NCI-H2107 treated with DMSO at 0.1 percent for 48 hours (cell line): ENCODE measurements around the gene ACAN.

Experiments used
- DNase-seq: peaks from one replicate; lab custom pipeline; 2025; ENCODE audit not compliant: unreplicated experiment; lab: John Stamatoyannopoulos, UW

Gene ACAN

DNA sequence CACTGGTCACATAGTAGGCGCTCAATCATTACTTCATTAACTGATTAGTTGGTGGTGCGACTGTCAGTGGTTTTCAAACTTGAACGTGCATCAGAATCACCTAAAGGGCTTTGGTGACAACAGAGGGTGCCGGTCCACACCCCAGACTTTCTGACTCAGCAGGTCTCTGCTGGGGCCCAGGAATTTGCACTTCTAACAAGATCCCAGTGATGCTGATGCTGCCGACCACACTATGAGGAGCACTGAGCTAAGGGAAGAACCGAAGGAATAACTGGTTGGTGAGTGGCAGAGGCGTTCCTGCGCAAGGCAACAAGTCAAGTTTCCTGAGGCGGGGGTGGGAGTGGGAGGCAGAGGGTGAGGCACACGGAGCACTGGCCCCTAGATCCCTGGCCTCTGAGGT is 73.3 kb downstream of the ACAN start:
- DNase-seq = no peak

DNA sequence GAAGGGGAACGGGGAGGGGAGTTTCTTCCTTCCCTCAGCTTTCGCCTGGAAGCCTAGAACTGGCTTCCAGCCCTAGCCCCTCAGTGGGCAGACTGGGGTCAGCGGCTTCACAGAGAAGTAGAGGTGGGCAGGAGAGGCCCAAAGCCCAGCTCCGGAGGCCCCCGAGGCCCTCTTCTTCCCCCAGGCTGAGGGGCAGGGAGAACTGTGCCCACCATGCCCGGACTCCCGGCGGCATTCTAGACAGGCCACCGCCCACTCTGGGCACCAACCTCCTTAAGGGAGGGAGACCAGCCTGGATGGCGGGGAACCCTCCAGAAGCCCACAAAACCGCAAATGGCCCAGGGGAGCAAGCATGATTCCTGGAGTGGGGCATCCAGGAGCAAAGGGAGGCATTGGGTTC is 74.2 kb downstream of the ACAN start:
- DNase-seq = no peak

DNA sequence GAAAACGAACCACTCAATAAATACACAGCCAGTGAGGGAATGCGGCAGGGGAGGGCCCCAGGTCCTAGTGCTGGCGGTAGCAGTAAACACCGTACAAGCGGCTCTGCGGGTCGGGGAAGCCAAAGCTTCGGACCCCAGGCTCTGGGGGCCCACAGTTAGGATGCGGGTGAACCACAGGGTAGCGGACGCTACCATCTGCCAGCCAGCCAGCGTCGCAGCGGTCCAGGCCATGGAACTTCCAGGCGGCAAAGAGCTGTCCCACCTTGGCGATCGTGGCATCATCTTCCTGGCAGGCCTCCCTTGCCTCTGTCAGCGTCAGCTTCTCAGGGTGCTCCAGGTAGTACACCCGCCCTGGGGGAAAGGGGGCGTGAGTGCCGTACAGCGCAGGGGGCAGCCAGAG is 74.7 kb downstream of the ACAN start:
- no peak for DNase-seq

DNA sequence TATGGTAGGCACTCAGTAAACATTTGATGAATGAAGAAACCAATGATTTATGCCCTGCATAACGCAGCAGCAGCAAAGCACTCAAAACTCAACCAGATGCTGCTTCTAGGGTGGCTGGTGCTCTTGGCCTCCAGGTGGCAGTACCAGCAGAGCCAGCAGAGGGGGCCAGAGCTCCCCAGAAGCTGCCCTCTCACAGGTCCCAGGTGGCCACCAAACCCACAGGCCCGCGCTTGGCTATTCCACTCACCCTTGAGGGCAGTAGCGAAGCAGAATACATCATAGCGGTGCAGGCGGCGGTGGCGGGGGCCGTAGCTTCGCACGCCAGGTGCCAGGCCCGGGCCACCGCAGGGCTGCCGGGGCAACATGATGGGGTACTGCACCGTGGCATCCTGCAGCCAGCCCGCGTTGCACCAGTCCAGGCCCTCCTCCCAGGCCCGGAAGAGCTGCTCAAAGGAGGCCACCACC is 75.5 kb downstream of the ACAN start:
- DNase-seq = peak; percentile 37

DNA sequence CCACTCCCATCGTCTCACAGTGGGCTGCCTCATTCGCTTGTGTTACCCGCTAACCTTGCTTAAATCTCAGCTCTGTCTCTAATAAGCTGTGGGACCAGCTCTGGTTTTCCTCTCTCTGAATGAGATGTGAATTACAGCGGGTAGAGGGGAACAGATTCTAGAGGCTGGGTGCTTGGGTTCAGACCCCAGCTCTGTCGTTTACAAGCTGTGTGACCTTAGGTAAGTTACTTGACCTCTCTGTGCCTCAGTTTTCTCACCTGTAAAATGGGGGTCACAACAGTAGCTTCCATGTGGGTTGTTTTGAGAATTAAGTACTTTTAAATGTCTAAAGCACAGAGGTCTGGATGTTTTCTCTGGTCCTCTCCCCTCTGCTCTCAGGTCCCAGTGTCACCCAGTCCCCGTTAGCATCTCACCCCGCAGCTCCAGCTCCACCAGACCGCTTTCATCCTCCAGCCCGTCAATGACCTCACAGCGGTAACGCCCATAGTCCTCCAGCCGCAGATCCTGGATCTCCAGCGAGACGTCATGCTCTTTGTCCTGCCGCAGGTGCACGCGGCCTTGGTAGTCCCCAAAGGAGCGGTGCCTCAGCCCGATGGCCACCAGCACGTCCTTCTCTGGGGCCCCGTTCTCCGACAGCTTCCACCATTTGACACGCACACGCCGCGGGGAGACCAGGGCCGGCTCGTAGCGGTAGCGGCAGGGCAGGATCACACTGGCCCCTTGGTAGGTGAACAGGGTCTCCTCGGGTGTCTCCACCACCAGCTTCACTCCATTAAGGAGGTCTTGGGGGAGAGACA is 77.9 kb downstream of the ACAN start:
- no peak for DNase-seq

DNA sequence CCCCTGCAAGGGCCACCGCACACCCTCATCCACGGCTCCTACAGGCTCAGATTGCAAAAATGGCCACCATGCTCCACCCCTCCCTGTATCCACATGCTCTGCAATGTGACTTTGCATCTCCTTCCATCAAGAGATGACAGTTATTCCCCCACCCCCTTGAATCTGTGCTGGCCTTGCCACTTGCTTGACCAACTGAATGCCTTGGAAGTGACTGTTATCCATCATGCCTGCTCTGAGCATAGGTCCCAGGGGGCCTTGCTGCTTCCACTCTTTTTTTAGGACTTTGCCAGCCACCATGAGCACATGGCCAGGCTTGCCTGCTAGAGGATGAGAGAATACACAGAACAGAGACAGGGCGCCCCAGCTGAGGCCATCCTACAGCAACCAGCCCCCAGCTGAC is 78.5 kb downstream of the ACAN start:
- DNase-seq = no peak

DNA sequence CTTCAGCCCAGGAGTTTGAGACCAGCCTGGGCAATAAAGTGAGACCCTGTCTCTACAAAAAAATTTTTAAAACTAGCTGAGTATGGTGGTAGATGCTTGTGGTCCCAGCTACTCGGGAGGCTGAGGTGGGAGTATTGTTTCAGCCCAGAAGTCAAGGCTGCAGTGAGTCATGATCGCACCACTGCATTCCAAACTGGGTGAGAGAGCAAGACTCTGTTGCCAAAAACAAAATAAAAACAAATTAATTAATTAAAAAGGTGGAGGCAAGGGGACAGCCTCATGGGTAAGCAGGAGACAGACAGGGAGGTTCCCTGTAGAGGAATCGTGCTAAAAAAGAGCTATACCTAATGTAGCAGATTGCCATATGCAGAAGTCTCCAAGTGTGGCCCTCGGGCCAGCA is 79.5 kb downstream of the ACAN start:
- DNase-seq = no peak

DNA sequence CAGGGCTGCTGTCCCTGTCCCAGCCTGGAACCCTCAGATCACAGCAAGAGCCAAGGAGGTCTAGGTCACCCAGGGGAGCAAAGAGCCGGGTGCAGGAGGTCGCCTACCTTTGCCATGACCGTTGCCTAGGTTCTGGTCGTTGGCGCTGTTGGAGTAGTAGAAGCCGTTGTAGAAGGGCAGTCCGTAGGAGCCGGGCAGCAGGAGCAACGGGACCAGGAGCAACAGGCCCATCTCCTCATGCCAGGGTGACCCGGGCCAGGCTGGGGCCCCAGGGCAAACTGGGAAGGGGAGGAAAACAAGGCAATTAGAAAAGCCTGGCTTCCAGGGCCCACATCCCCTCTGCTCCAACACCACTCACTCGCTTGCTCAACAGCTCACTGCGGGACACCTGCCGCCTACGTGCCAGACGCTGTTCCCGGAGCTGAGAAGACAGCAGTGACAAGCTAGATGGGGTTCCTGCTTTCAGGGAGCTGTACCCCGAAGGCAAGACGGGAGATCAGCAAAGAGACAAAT is 83.9 kb downstream of the ACAN start:
- no peak for DNase-seq

DNA sequence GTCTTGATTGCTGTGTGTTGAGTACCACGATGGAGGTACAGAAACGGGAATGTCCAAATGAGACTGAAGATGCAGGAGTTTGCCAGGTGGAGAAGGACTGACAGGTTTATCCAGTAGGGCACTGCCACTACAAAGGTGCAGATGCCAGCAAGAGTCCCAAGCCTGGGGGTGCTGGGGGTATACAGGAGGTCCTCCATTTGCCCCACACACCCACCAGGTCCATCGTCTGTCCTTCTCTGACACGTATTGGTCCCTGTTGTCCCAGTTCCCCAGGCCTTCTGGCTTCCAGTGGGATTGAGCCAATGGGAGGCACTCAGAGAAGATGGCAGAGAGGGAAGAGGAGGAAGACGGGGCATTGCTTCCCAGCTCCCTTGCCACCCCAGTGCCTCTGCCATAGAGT is 85.5 kb downstream of the ACAN start:
- no peak for DNase-seq

DNA sequence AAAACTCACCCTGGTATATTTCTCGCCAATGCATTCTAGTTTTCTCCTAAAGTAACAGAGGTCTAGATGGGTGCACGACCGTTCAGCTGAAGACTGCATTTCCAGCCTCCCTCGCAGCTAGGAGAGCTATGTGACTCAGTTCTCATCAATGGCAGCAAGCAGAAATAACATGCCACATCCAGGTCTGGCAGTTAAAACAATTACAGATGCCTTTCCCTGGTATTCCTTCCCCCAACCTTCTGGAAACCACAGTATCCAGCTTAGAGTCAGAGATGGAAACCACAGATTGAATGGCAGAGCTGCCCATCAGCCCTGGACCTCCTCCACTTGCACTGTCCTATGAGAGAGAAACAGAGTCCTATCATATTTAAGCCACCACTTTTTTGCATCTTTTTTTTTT is 87.3 kb downstream of the ACAN start:
- DNase-seq = no peak

DNA sequence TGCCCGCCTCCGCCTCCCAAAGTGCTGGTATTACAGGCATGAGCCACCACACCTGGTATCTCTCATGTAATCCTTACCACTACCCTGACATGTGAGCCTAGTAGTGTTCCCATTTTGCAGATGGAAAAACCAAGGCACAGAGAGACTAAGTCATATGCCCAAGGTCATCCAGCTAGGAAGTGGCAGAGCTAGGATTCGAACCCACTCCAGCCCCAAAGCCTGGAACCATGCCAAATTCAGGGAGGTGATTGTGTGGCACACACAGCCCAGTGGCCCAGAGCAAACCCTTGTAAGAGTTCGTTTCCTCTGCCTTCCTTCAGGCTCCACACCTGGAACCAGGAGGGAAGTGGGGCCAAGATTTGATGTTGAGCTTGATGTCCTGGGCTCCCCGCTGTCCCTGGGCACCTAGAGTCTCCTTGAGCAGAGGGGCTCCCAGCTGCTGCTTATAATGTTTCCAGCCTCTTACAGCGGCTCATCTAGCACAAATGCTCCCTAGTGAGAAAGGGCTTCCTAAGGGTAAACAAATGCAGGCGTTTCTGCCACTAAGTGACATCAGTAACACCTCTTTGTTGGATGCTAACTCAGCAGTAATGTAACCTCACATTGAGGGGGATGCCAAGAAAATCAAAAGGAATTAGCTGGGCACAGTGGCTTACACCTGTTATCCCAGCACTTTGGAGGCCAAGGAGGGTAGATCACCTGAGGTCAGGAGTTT is 88.5 kb downstream of the ACAN start:
- DNase-seq = no peak

DNA sequence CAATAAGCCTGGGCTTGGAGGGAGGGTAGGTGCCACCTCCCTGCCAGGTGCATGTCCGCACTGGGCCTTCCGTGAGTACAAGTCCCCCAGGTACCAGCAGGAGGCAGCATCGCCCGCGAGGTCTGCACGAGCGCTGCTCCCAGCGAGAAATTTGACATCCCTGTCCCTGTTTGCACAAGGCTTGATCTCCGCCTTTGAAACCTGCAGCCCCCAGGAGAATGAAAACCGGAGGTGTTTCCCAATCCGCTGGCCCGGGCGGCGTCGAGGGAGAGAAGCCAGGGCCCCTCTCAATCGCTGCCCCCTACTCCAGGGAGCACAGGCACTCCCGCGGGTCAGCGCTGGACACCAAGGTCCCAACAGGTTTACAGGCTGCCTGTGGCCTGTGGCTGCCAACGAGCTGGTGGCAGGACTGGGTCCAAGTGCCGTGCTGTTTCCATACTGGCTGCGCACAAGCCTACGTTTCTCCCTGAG is 91.1 kb downstream of the ACAN start:
- peak; percentile 8 for DNase-seq

DNA sequence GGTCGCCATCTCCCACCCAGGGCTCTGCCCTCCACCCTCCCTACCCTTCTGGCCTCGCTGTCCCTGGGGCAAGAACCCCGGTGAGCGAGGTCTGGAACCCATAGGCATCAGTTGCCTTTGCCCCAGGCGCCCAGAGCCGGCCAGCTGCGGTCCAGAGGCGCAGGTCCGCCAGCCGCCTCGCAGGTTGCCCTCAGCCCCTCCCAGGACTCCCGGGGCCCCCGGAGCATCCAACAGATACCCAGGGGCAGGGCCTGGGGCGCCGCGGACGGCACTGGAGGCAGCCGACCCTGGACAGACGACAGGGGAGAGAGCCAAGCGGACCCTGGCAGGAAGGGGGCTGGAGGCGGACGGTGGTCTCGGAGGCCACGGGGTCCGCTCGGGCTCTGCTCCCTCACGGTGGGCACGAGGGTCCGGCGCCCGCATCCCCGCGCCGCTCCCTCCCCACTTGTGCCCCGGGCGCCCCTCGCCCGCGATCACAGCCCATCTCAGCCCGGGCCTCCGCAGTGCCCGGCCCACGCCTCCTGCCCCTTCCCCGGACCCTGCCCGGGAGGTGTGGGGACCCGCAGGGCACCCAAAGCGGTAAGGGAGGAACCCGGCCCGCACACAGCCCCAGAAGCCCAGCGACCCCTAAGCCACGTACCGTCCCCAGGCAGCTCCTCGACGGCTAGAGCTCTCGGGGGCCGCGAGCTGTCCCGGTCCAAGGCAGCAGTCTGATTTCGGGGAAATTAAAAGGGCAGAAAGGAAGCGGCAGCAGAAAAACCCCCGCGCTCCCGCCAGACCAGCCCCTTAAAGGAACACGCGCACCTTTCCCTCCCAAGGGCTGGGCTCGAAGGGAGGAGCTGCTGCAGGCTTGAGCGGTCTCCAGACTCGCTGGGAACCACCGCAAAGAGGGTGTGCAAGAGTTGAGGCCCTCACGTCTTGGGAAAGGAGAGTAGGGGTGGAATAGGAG is 91.9 kb downstream of the ACAN start, which contains the start of gene HAPLN3:
TSS of gene HAPLN3 (minus strand) at position 726 of the 949 bp plus-strand sequence. CDS start 8,246 bp downstream, outside the sequence.
- DNase-seq = no peak

DNA sequence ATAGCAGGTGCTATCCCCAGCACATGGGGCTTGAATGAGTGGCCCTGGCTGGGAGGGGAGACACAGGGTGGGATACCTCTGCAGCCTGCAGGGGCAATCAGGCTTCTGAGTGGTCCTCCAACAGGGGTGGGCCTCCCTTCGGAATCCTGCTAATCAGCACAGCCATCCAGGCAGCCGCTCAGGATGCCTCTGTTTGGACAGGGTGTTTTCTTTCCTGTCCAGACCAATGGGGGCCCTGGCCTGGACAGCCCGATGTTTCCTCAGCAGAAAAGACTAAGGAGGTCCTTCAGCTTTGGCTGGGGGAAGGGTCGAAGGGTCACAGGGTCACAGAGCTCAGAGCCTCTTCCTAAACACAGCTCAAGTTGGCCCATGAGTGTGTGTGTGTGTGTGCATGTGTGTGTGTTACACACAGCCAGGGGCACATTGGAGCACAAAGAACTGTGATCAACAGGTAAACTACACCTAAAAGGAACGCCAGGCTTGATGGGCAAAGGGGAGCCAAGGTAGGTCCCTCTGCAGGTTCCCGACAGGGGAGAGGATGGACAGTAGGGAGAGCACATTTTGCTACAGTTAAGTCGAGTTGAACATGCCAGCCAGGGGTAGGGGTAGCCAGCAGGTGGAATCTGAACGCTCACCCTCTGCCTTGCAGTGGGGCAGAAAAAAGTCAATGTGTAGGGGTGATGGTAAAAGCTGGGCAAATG is 93.2 kb downstream of the ACAN start:
- DNase-seq = no peak

DNA sequence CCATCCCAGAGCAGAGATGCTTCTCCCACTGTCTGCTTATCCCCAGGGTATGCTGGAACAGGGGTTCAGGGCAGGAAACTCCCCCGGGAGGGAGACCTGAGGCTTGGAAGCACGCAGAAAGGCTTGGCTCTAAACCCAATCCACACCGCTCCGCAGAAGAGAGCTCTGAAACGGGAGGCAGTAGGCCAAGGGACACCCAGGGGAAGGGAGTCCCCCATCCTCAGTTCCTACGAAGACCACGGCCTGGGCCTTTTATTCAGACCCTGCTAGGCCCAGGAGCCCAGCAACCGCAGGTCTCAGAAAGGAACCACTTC is 93.9 kb downstream of the ACAN start:
- DNase-seq = no peak

DNA sequence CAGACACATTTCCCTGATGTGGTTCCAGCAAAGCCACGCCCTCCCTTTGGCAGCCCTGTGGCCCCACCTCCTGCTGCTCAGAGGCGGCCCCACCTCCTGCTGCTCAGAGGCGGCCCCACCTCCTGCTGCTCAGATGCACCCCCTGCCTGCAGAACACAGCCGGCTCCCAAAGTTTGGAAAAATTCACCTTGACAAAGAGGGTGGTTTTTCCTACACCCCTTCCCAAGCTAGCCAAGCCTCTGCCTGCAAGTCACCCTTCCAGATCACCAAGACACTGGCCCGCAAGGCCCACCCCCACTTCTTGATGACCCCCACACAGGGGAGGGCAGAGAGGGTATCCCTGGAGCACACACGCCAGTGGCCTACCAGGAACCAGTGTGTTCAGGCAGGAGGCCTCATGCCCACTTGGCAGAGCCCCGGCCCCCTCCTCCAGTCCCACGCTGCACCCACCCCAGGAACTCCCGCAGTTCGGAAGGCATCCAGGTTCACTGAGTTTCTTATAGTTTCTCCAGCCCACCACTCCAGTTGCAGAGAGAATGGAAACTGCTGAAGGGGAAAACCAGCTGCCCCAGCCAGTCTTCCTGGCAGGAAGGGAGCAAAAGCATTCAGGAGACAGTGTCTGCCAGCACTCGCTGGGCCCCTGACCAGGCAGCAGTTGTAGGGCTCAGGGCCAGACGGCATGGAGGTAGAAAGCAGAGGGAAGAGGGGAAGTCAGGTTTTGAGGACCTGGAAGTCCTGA is 94.4 kb downstream of the ACAN start:
- no peak for DNase-seq

DNA sequence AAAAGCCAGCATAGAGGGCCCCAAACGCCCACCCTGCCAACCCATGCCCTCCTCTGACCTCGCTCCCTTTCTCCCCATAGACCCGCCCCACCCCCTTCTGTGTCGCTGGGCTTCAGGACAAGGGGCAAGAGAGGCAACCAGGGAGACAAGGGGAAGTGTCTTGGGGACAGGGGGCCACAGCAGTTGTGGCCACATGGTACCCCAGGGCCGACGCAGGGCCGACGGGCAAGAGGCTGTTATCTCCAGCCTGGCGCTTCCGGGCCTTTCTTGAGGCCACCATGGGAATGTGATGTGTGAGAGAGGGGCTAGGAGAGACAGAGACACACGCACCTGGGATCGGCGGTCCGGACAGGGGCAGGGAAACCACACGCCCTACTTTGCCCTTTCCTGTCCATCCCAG is 95.5 kb downstream of the ACAN start:
- DNase-seq = no peak

DNA sequence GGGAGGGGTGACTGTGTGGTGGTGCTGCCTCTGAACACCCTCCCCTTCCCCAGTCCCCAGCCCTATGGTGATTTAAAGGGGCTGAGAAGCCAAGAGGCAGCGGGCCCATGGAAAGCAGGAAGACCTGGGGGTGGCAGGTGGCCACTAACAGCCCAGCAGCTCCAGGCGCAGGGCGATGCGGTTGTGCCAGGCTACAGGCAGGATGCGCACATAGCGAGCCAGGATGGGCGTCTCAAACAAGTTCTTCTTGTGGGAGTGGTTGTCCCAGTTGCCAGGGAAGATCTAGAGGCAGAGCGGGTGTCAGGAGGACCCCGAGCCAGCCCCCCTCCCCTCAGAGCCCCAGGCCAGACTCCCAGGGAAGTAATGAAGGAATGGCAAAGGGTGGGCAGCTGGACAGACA is 96.0 kb downstream of the ACAN start:
- DNase-seq = no peak

DNA sequence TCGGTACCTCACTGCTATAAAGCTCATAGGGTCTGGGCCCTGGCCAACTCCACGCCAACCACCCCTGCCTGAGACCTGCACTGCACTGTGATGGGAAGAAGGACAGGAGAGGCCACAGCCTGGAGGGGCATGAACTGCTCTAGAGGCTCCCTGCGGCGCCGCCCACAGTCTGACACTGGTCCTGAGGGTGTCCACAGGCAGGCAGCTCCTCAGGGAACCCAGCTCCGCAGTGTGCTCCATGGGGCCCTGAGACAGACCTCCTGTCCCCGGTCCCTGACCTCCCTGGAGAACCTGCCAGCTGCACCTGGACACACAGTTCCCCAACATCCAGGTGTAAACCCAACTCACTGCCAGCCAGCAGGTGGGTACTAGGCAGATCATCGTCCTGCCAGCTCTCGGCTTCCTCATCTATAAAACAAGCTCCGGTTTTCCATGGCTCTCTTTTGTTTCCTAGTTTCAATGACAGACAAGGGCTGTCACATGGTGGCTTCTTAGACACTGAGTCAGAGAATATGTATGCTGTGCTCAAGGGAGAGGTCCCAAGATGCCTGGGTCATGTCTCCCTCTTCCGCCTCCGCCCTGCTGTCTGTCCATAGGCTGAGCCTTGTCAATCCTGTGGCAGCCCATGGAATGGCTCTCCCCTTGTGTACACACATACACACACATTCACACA is 97.2 kb downstream of the ACAN start:
- no peak for DNase-seq
